HG03558 (cell line): ENCODE data around the gene KLHL5.

Experiments
- ATAC-seq: cut with Tn5 transposase; IDR thresholded peaks from one replicate; pipeline ENCODE4 v1.9.1; 2021; ENCODE audit warnings: moderate number of reproducible peaks; ENCODE audit not compliant: unreplicated experiment; ENCODE audit errors: extremely low read depth

KLHL5 gene

GRCh38 chr4:39166669-39167068 is 104.6 kb downstream of the KLHL5 start:
- ATAC-seq = no peak

GRCh38 chr4:39169426-39169825 is 107.4 kb downstream of the KLHL5 start:
- ATAC-seq = no peak

- ATAC-seq = no peak
Measured at GRCh38 chr4:39170301-39170700, 108.3 kb downstream of the KLHL5 start.
